Endodermal cell (in vitro differentiated cells): ENCODE data around the gene PCSK6. TPM values are rescaled to one million over a fixed set of nuclear protein-coding genes. Genes with fewer than 3 reads are reported as not detected.

Experiments
- DNase-seq: peaks from one replicate; pipeline ENCODE4 v3.0.0-alpha.2; 2017
- H3K27ac ChIP-seq: 2 replicates; pipeline ENCODE4 v1.5.1; 2013; ENCODE audit warnings: mild to moderate bottlenecking, low read depth, low read length, moderate library complexity
- H3K27me3 ChIP-seq: 2 replicates; pipeline ENCODE4 v1.6.1; 2013; ENCODE audit warnings: mild to moderate bottlenecking, low read length, moderate library complexity; ENCODE audit not compliant: insufficient read depth, control insufficient read depth, poor library complexity, severe bottlenecking
- H3K36me3 ChIP-seq: 2 replicates; pipeline ENCODE4 v1.7.0; 2013; ENCODE audit warnings: mild to moderate bottlenecking, low read length, moderate library complexity; ENCODE audit not compliant: control insufficient read depth, insufficient read depth
- H3K4me1 ChIP-seq: one replicate; pipeline ENCODE4 v1.7.0; 2013; ENCODE audit warnings: low read length; ENCODE audit not compliant: control insufficient read depth, insufficient read depth
- H3K4me3 ChIP-seq: 2 replicates; pipeline ENCODE4 v1.5.1; 2013; ENCODE audit warnings: mild to moderate bottlenecking, low read length, moderate library complexity
- H3K9ac ChIP-seq: 2 replicates; pipeline ENCODE4 v1.6.1; 2013; ENCODE audit warnings: mild to moderate bottlenecking, low read length, moderate library complexity; ENCODE audit not compliant: poor library complexity, severe bottlenecking; ENCODE audit errors: extremely low read depth
- H3K9me3 ChIP-seq: 2 replicates; pipeline ENCODE4 v1.6.1; 2013; ENCODE audit warnings: mild to moderate bottlenecking, low read length, moderate library complexity; ENCODE audit not compliant: control insufficient read depth
- H3K27ac Mint-ChIP-seq: 2 replicates; pipeline ENCODE4 v1.8.0; 2020; ENCODE audit warnings: mixed read lengths
- H3K27me3 Mint-ChIP-seq: 2 replicates; pipeline ENCODE4 v1.8.0; 2021; ENCODE audit warnings: mild to moderate bottlenecking, mixed read lengths; ENCODE audit not compliant: insufficient read depth
- H3K36me3 Mint-ChIP-seq: 2 replicates; pipeline ENCODE4 v1.8.0; 2020; ENCODE audit warnings: low read depth, mixed read lengths
- H3K4me1 Mint-ChIP-seq: 2 replicates; pipeline ENCODE4 v1.8.0; 2020; ENCODE audit warnings: mixed read lengths
- H3K4me3 Mint-ChIP-seq: 2 replicates; pipeline ENCODE4 v1.8.0; 2020; ENCODE audit warnings: mild to moderate bottlenecking, moderate library complexity, mixed read lengths
- H3K9me3 Mint-ChIP-seq: 2 replicates; pipeline ENCODE4 v1.8.0; 2020; ENCODE audit warnings: mild to moderate bottlenecking, mixed read lengths
- WGBS, 2 experiments: methylation state at CpG; one replicate each; pipeline versions ENCODE4 v1.1.5 to v1.1.7; 2013; ENCODE audit warnings: missing lambda C conversion rate in 2 of 2, mixed read lengths in 1 of 2; ENCODE audit not compliant: insufficient coverage in 1 of 2, insufficient read length in 1 of 2; 5-methylcytosine and 5-hydroxymethylcytosine counted together
- total RNA-seq, 2 donors: library from RNA; stranded (reverse); fragmentation: NEBNext Ultra II Directional in 1 of 2; extraction: Animal tissue kit (Norgen Biotek cat#: 25700) in 1 of 2; gene quantifications; 2 replicates in 1 of 2; 3 replicates in 1 of 2; pipeline ENCODE4 v1.2.1, GENCODE V29; 2021
- TF ChIP-seq, protein P1 (sequence below): fragments of 200-600 bp; sonication (generic); conservative IDR thresholded peaks from 2 replicates; pipeline ENCODE4 v1.5.0; 2021; ENCODE audit warnings: antibody characterized with exemption, mild to moderate bottlenecking

Gene PCSK6
- total RNA-seq, 2 donors from 2014 or later = 6.6 to 9.8 TPM

DNA sequence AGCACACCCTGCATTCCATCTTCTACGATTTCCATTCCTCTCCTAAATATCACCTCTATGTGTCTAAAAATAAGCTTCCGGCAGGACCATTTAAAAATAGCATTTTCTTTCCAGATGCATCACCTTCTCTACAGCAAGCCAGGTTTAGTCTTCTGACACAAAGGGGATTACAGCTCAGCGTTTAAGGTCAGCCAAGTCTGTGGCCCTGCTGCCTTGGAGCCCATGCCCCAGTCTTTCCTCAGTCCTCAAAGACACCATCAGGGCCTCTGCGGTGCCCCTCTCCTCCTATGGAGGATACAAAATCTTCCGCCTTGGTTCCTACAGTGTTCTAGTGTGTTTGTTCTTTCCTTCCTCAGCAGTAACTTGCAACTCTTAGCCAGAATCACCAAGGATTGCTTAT, 216.0 kb downstream of the PCSK6 start:
- Histone ChIP-seq H3K36me3 (peaks cover 69% of the 10 kb centered on the region), H3K9me3 (no peaks in the 10 kb centered on the region), H3K4me1 (peaks cover 3% of the 10 kb centered on the region), H3K9ac (no peak overlapping the region), H3K4me3 (no peak overlapping the region), H3K27ac (no peak overlapping the region), H3K27me3 (no peaks in the 10 kb centered on the region)
- Mint-ChIP-seq H3K4me1 (peaks cover 13% of the 10 kb centered on the region), H3K27ac (no peak overlapping the region), H3K4me3 (no peak overlapping the region), H3K9me3 (no peaks in the 10 kb centered on the region), H3K27me3 (no peaks in the 10 kb centered on the region), H3K36me3 (peaks cover 68% of the 10 kb centered on the region)
- 82 to 86% methylated on average over 5 of the region's 5 CpGs for WGBS, 2 experiments
- TF ChIP-seq, protein P1, sequence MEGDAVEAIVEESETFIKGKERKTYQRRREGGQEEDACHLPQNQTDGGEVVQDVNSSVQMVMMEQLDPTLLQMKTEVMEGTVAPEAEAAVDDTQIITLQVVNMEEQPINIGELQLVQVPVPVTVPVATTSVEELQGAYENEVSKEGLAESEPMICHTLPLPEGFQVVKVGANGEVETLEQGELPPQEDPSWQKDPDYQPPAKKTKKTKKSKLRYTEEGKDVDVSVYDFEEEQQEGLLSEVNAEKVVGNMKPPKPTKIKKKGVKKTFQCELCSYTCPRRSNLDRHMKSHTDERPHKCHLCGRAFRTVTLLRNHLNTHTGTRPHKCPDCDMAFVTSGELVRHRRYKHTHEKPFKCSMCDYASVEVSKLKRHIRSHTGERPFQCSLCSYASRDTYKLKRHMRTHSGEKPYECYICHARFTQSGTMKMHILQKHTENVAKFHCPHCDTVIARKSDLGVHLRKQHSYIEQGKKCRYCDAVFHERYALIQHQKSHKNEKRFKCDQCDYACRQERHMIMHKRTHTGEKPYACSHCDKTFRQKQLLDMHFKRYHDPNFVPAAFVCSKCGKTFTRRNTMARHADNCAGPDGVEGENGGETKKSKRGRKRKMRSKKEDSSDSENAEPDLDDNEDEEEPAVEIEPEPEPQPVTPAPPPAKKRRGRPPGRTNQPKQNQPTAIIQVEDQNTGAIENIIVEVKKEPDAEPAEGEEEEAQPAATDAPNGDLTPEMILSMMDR = no peak
- DNase-seq = peak; percentile 20

DNA sequence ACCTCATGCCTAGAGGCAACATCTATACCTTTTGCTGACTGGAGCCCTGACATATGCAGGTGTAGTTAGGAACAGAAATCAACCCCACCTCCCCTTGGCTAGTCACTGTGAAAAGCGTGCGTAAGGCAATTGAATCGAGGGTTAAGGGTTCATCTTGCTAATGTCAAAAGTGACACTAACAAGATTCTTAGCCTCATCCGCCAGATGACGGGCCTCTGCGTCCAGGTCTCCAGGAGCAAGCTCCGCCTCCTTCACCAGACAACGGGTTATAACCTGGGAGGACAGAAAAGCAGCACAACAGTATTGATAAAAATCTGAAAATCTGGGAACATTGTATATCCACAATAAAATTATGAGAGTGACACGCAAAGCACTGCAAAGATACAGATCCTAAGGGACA, 216.9 kb downstream of the PCSK6 start:
- peaks cover 69% of the 10 kb centered on the region for H3K36me3 Mint-ChIP-seq
- Histone ChIP-seq H3K4me3 (no peak overlapping the region), H3K9ac (no peak overlapping the region), H3K4me1 (no peaks in the 10 kb centered on the region), H3K36me3 (peaks cover 69% of the 10 kb centered on the region), H3K27me3 (no peaks in the 10 kb centered on the region), H3K9me3 (no peaks in the 10 kb centered on the region), H3K27ac (no peak overlapping the region)
- TF ChIP-seq, protein P1 = no peak
- DNase-seq = peak; percentile 22
- H3K27ac Mint-ChIP-seq = no peak overlapping the region
- H3K27me3 Mint-ChIP-seq = no peaks in the 10 kb centered on the region
- no peaks in the 10 kb centered on the region for H3K9me3 Mint-ChIP-seq
- 98 to 99% methylated on average over 8 to 9 of the region's 9 CpGs for WGBS, 2 experiments
- H3K4me1 Mint-ChIP-seq = peaks cover 5% of the 10 kb centered on the region
- no peak overlapping the region for H3K4me3 Mint-ChIP-seq

DNA sequence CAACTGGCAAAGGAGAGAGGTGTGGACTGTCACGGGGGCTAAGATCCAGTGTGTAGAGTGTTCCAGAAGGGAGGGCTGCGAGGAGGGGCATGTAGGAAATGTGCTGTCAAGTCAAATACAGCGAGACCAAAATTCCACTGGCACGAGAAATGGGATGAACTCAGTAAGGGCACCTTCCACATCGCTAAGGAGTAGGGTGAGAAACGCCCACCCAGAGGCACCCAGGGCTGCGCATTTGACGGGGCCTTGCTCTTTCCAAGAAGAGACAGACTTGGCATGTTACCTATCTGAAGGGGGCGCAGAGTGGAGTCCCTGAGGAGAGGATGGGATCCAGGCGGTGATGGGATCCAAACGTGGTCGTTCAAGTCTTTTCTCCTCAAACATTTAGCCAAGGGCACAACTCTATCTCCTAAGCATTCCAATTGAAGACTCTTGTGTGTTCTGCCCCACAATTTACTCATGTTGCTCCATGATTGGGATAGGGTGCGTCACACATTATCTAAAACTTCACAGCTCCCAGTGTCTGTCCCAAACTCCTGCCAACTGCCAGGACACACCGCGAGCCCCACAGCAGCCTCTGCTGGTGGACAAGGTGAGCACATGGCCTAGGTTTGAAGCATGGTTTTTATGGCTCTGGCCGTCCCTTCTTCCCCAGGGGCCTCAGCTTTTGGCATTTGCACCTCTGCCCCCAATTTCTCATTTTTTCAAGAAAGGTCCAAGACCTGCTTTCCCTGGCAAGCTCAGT, 219.9 kb downstream of the PCSK6 start:
- TF ChIP-seq, protein P1 = peak; percentile 71
- no peaks in the 10 kb centered on the region for H3K27me3 Mint-ChIP-seq
- 90 to 99% methylated on average over 9 to 16 of the region's 16 CpGs for WGBS, 2 experiments
- H3K4me3 Mint-ChIP-seq = no peak overlapping the region
- H3K36me3 Mint-ChIP-seq = peaks cover 60% of the 10 kb centered on the region
- Histone ChIP-seq H3K4me1 (no peaks in the 10 kb centered on the region), H3K27ac (no peak overlapping the region), H3K4me3 (no peak overlapping the region), H3K9me3 (no peaks in the 10 kb centered on the region), H3K36me3 (peaks cover 56% of the 10 kb centered on the region), H3K27me3 (no peaks in the 10 kb centered on the region), H3K9ac (no peak overlapping the region)
- no peaks in the 10 kb centered on the region for H3K9me3 Mint-ChIP-seq
- H3K27ac Mint-ChIP-seq = no peak overlapping the region
- peak; percentile 79 for DNase-seq
- peaks cover 7% of the 10 kb centered on the region for H3K4me1 Mint-ChIP-seq
